Measurements from ENCODE around the gene POMP. TPM values are rescaled to one million over a fixed set of nuclear protein-coding genes. Genes with fewer than 3 reads are reported as not detected.

Gene POMP
- total and polyA plus RNA-seq, 2 of the 4 experiments (the other 2 are of a cell fraction), result 60.2 to 68.4 TPM

- TF ChIP-seq ELK1 (IDR thresholded peaks at IDR 0.05; ENCODE audit: borderline replicate concordance, low read depth, low read length) (no peak), FOS (IDR thresholded peaks at IDR 0.05; ENCODE audit: low read depth, low read length) (no peak), MAFK (IDR thresholded peaks at IDR 0.05; ENCODE audit: low read depth, low read length) (no peak), CEBPB (IDR thresholded peaks at IDR 0.05; ENCODE audit: low read depth, low read length) (no peak)
Observed at GRCh38 chr13:28637714-28638355, 21.1 kb upstream of the POMP start (continued).

GRCh38 chr13:28638756-28639155 is 20.2 kb upstream of the POMP start:
- POLR2A ChIA-PET (ENCODE audit: unreplicated experiment), result interaction anchor here (0.7 kb wide), 1 partner anchor 144 kb away, joined by 3 read pairs; the partner anchor contains the start of gene FLT1
- Histone ChIP-seq H2BK15ac (ENCODE audit: low read depth, low read length) (no peak overlapping the region), H3K9me3 (ENCODE audit: control insufficient read depth, insufficient read depth, low read length) (no peaks in the 10 kb centered on the region), H2BK120ac (ENCODE audit: low read depth, low read length) (no peak overlapping the region), H3K27ac (ENCODE audit: insufficient read depth, low read length) (no peak overlapping the region), H4K20me1 (ENCODE audit: insufficient read depth, low read length) (no peaks in the 10 kb centered on the region), H3K4me3 (ENCODE audit: insufficient read depth, low read depth, low read length) (no peak overlapping the region), H4K8ac (ENCODE audit: low read depth in 2 of 2, low read length in 2 of 2) (no peak overlapping the region), H4K5ac (ENCODE audit: low read depth, low read length) (no peak overlapping the region), H4K91ac (ENCODE audit: insufficient read depth, low read depth, low read length) (no peak overlapping the region), H3K79me1 (ENCODE audit: low read depth in 1 of 2, low read length in 2 of 2) (no peaks in the 10 kb centered on the region), H3K56ac (ENCODE audit: extremely low read depth, insufficient read depth, low read length) (no peak overlapping the region), H3K18ac (ENCODE audit: low read depth, low read length) (no peak overlapping the region), H3K4ac (ENCODE audit: low read depth, low read length) (no peak overlapping the region), H3K14ac (replicated peaks; ENCODE audit: low read depth, low read length) (no peak overlapping the region), H2AFZ (replicated peaks; ENCODE audit: low read length, poor library complexity) (no peak overlapping the region), H3K4me1 (ENCODE audit: control insufficient read depth, insufficient read depth, low read length) (no peaks in the 10 kb centered on the region; the same call in 1 of the 2 replicates), H2BK5ac (ENCODE audit: low read depth, low read length, poor library complexity, severe bottlenecking) (no peak overlapping the region), H3K23ac (ENCODE audit: low read depth, low read length) (no peak overlapping the region), H2AK5ac (ENCODE audit: low read depth, low read length) (no peak overlapping the region), H3K27me3 (ENCODE audit: control insufficient read depth, insufficient read depth, low read length) (no peaks in the 10 kb centered on the region), H3K9ac (ENCODE audit: low read depth, low read length) (no peak overlapping the region), H3K36me3 (ENCODE audit: control insufficient read depth, insufficient read depth, low read length) (no peaks in the 10 kb centered on the region), H2BK20ac (ENCODE audit: low read depth, low read length) (no peak overlapping the region), H2AK9ac (replicated peaks; ENCODE audit: low read depth, low read length, poor library complexity) (no peak overlapping the region), H3K4me2 (ENCODE audit: low read depth, low read length) (no peak overlapping the region), H3K9me1 (ENCODE audit: insufficient read depth, low read length) (0 out of 2 replicates have a peak, but pooled peaks cover 3% of the 10 kb centered on the region)
- no CpG with 5 or more reads among the region's 3 CpGs for WGBS, 2 experiments (ENCODE audit: extremely low coverage in 2 of 2, insufficient read length in 1 of 2)
- in situ Hi-C loops (cut with MboI; ENCODE audit: low sequenced_read_pairs) (no loop called here), intact Hi-C loops (cut with micrococcal nuclease) (loop anchor here (5.0 to 10.0 kb wide), 4 partner anchors 106 to 654 kb away; partner anchors contain the start of genes FLT1 and URAD), dilution Hi-C loops (cut with HindIII; ENCODE audit: low sequenced_read_pairs, unreplicated experiment) (no loop called here)
- CTCF ChIA-PET, result interaction anchor here (0.6 to 0.7 kb wide), 4 partner anchors 137 to 770 kb away, joined by 3 to 4 read pairs (median 4); no protein-coding TSS in a partner anchor
- peak; percentile 4; the same call in 1 of the 2 replicates for TF ChIP-seq CEBPB (IDR thresholded peaks at IDR 0.05; ENCODE audit: low read depth, low read length)
- TF ChIP-seq CHD1 (IDR thresholded peaks at IDR 0.05; ENCODE audit: low read depth, low read length), result no peak
- ATAC-seq (ENCODE audit: low read depth) (no peak), DNase-seq (no peak)
- BruUV-seq (replicated peaks), result no TSS peak

Measured in IMR-90 (cell line).